ENCODE measurements around the gene PRRG1. TPM values are rescaled to one million over a fixed set of nuclear protein-coding genes. Genes with fewer than 3 reads are reported as not detected.

The PRRG1 gene
- total RNA-seq, 1 donor from 2014 or later, result 7.8 TPM

Other genes with a start within 250 kb of the PRRG1 start
- under 0.01 TPM for gene LANCL3, start 222.3 kb downstream of the PRRG1 start, total RNA-seq

All from skeletal muscle tissue (tissue), 1 donor.